ENCODE measurements around the gene GAB3. TPM values are rescaled to one million over a fixed set of nuclear protein-coding genes. Genes with fewer than 3 reads are reported as not detected.

The GAB3 gene
- total and polyA plus RNA-seq, 2 donors (not counting 3 experiments of a cell fraction or from before 2014, with no cell fraction given) = 6.0 to 6.2 TPM

DNA sequence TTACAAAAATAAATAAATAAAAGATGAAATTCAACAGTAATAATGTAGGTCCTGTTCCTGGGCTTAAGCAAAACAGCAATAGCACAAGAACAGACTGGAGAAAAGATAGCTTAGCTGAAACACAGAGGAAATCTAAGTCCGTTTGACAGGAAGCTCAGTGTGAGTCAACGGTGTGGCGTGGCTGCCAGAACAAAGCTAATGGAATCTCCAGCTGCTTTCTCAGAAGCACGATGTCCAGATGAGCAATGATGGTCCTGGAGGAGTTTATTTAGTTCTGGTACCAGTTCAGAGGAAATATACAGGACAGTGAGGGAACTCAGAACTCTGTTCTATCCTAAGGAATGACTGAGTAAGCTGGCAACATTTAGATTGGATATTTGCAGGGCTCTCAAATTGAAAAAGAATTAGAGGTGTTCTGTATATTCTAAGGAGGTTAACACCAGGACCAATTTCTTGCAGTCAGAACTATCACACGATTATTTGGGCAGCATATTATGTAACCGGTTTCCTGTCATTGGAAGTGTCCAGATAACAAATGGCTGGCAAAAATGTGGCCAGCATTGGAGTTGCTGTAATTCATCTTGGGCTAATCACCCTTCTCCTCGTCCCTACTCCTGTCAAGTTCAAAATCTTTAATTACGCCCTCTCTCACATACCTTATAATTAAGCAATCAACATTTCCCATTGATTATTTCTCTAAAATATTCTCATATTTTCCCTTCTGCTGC lies 12.7 kb downstream of the GAB3 start:
- H3K27me3 ChIP-seq (ENCODE audit: control insufficient read depth in 2 of 2, insufficient read depth in 2 of 2, low read length in 2 of 2) = no peaks in the 10 kb centered on the region
- dilution Hi-C loops (cut with MboI; ENCODE audit: extremely low pct_ligation_motif_present, low sequenced_read_pairs) = no loop called here
- no peaks in the 10 kb centered on the region for H3K79me2 ChIP-seq (ENCODE audit: control insufficient read depth, insufficient read depth, low read length)
- peak overlapping the region; percentile 51 for H3K4me2 ChIP-seq (ENCODE audit: insufficient read depth, low read length)
- no peaks in the 10 kb centered on the region for H3K36me3 ChIP-seq (ENCODE audit: control insufficient read depth in 2 of 2, extremely low read depth in 1 of 2, insufficient read depth in 2 of 2, low read length in 2 of 2)
- intact Hi-C loops (cut with micrococcal nuclease) = loop anchor here (1.0 to 2.0 kb wide), 2 partner anchors 8 to 67 kb away; partner anchors contain the start of gene MPP1
- no peak overlapping the region for H2AFZ ChIP-seq (ENCODE audit: low read depth, low read length)
- peak; percentile 93 for FAIRE-seq
- no peaks in the 10 kb centered on the region for H3K9me1 ChIP-seq (replicated peaks; ENCODE audit: control insufficient read depth, extremely low read depth, insufficient read depth, low read length)
- TF ChIP-seq POLR2A (IDR thresholded peaks at IDR 0.05; ENCODE audit: low read depth, low read length) (no peak), JUN (IDR thresholded peaks at IDR 0.05; ENCODE audit: borderline replicate concordance, insufficient read depth, insufficient read length, low read depth) (peak; percentile 67), FOS (IDR thresholded peaks at IDR 0.05; ENCODE audit: borderline replicate concordance, insufficient read depth, low read length) (peak; percentile 69), POLR2AphosphoS5 (IDR thresholded peaks at IDR 0.05; ENCODE audit: insufficient read depth, low read depth, low read length) (peak; percentile 47), EZH2 (IDR thresholded peaks at IDR 0.05; ENCODE audit: borderline replicate concordance, low read depth, low read length, severe bottlenecking) (no peak)
- TF ChIP-seq, protein P1, sequence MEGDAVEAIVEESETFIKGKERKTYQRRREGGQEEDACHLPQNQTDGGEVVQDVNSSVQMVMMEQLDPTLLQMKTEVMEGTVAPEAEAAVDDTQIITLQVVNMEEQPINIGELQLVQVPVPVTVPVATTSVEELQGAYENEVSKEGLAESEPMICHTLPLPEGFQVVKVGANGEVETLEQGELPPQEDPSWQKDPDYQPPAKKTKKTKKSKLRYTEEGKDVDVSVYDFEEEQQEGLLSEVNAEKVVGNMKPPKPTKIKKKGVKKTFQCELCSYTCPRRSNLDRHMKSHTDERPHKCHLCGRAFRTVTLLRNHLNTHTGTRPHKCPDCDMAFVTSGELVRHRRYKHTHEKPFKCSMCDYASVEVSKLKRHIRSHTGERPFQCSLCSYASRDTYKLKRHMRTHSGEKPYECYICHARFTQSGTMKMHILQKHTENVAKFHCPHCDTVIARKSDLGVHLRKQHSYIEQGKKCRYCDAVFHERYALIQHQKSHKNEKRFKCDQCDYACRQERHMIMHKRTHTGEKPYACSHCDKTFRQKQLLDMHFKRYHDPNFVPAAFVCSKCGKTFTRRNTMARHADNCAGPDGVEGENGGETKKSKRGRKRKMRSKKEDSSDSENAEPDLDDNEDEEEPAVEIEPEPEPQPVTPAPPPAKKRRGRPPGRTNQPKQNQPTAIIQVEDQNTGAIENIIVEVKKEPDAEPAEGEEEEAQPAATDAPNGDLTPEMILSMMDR (IDR thresholded peaks at IDR 0.05; ENCODE audit: extremely low read depth in 1 of 2, insufficient read depth in 1 of 2, low read depth in 1 of 2, low read length in 2 of 2) = no peak
- TF ChIP-seq, protein P2, sequence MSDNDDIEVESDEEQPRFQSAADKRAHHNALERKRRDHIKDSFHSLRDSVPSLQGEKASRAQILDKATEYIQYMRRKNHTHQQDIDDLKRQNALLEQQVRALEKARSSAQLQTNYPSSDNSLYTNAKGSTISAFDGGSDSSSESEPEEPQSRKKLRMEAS (IDR thresholded peaks at IDR 0.05; ENCODE audit: insufficient read depth, insufficient read length) = no peak
- ChIA-PET POLR2A (no interaction called here), CTCF (interaction anchor here (0.9 to 1.2 kb wide), 7 partner anchors 9 to 25 kb away, joined by 3 to 26 read pairs (median 4); partner anchors contain the start of gene GAB3)
- TSS peak; percentile 71 for BruUV-seq (replicated peaks)
- no peaks in the 10 kb centered on the region for H3K9me3 ChIP-seq (replicated peaks; ENCODE audit: control insufficient read depth, insufficient read depth, low read length)
- H3K4me3 ChIP-seq (replicated peaks in 1 of 3; ENCODE audit: insufficient read depth in 1 of 3, low read depth in 1 of 3, low read length in 3 of 3) = no peak overlapping the region
- peak; percentile 87 for DNase-seq (ENCODE audit: low read depth, low spot score)
- H3K27ac ChIP-seq (ENCODE audit: insufficient read depth, low read depth, low read length) = peak overlapping the region; percentile 93
- H3K4me1 ChIP-seq (ENCODE audit: control insufficient read depth, extremely low read depth, insufficient read depth, low read length) = peaks cover 52% of the 10 kb centered on the region
- H3K9ac ChIP-seq (replicated peaks; ENCODE audit: extremely low read depth, insufficient read depth, low read length) = peak overlapping the region; percentile 38
- no peaks in the 10 kb centered on the region for H4K20me1 ChIP-seq (replicated peaks; ENCODE audit: control insufficient read depth, extremely low read depth, insufficient read depth, low read length)
